Activated naive CD8-positive, alpha-beta T cell (primary cell): ENCODE results near the gene MTERF4.

Source experiments
- H3K27ac Mint-ChIP-seq: one replicate; pipeline ENCODE4 v1.8.0; 2021; ENCODE audit warnings: mixed read lengths
- H3K27me3 Mint-ChIP-seq: one replicate; pipeline ENCODE4 v1.8.0; 2021; ENCODE audit warnings: mixed read lengths
- H3K36me3 Mint-ChIP-seq: one replicate; pipeline ENCODE4 v1.8.0; 2021; ENCODE audit warnings: mixed read lengths
- H3K4me1 Mint-ChIP-seq: one replicate; pipeline ENCODE4 v1.8.0; 2021; ENCODE audit warnings: low read depth, mixed read lengths
- H3K4me3 Mint-ChIP-seq: one replicate; pipeline ENCODE4 v1.8.0; 2021; ENCODE audit warnings: mild to moderate bottlenecking, mixed read lengths
- H3K9me3 Mint-ChIP-seq: one replicate; pipeline ENCODE4 v1.8.0; 2021; ENCODE audit warnings: low read depth, mixed read lengths

The MTERF4 gene

GRCh38 chr2:241091734-241092445, 10.2 kb downstream of the MTERF4 start:
- no peaks in the 10 kb centered on the region for H3K27me3 Mint-ChIP-seq
- H3K27ac Mint-ChIP-seq: peak overlapping the region; percentile 58
- H3K4me1 Mint-ChIP-seq: peaks cover 64% of the 10 kb centered on the region
- peaks cover 22% of the 10 kb centered on the region for H3K36me3 Mint-ChIP-seq
- H3K4me3 Mint-ChIP-seq: no peak overlapping the region
- no peaks in the 10 kb centered on the region for H3K9me3 Mint-ChIP-seq

GRCh38 chr2:241091201-241091600, 10.9 kb downstream of the MTERF4 start:
- Mint-ChIP-seq H3K4me3 (no peak overlapping the region), H3K27me3 (no peaks in the 10 kb centered on the region), H3K36me3 (peaks cover 21% of the 10 kb centered on the region), H3K4me1 (peaks cover 59% of the 10 kb centered on the region), H3K27ac (peak overlapping the region; percentile 87), H3K9me3 (no peaks in the 10 kb centered on the region)

- Mint-ChIP-seq H3K27ac (peak overlapping the region; percentile 87), H3K4me1 (peaks cover 44% of the 10 kb centered on the region), H3K9me3 (peaks cover 7% of the 10 kb centered on the region), H3K4me3 (peak overlapping the region; percentile 59), H3K36me3 (peaks cover 27% of the 10 kb centered on the region), H3K27me3 (no peaks in the 10 kb centered on the region)
Measured at GRCh38 chr2:241088791-241089732, 13.0 kb downstream of the MTERF4 start.

GRCh38 chr2:241088376-241088775, 13.7 kb downstream of the MTERF4 start:
- H3K27ac Mint-ChIP-seq: peak overlapping the region; percentile 78
- H3K36me3 Mint-ChIP-seq: peaks cover 27% of the 10 kb centered on the region
- H3K4me3 Mint-ChIP-seq: peak overlapping the region; percentile 44
- H3K27me3 Mint-ChIP-seq: no peaks in the 10 kb centered on the region
- peaks cover 7% of the 10 kb centered on the region for H3K9me3 Mint-ChIP-seq
- peaks cover 41% of the 10 kb centered on the region for H3K4me1 Mint-ChIP-seq

GRCh38 chr2:241087420-241088268, 14.4 kb downstream of the MTERF4 start:
- H3K9me3 Mint-ChIP-seq: peaks cover 7% of the 10 kb centered on the region
- H3K4me3 Mint-ChIP-seq: peak overlapping the region; percentile 7
- H3K4me1 Mint-ChIP-seq: peaks cover 40% of the 10 kb centered on the region
- H3K36me3 Mint-ChIP-seq: peaks cover 27% of the 10 kb centered on the region
- H3K27me3 Mint-ChIP-seq: no peaks in the 10 kb centered on the region
- peak overlapping the region; percentile 78 for H3K27ac Mint-ChIP-seq

- peaks cover 27% of the 10 kb centered on the region for H3K36me3 Mint-ChIP-seq
- no peak overlapping the region for H3K27ac Mint-ChIP-seq
- no peak overlapping the region for H3K4me3 Mint-ChIP-seq
- H3K27me3 Mint-ChIP-seq: no peaks in the 10 kb centered on the region
- peaks cover 33% of the 10 kb centered on the region for H3K4me1 Mint-ChIP-seq
- H3K9me3 Mint-ChIP-seq: peaks cover 7% of the 10 kb centered on the region
Measured at GRCh38 chr2:241084856-241085444, 17.1 kb downstream of the MTERF4 start.

GRCh38 chr2:241083091-241083415, 19.0 kb downstream of the MTERF4 start:
- Mint-ChIP-seq H3K9me3 (peaks cover 7% of the 10 kb centered on the region), H3K36me3 (peaks cover 22% of the 10 kb centered on the region), H3K4me3 (no peak overlapping the region), H3K27ac (peak overlapping the region; percentile 31), H3K27me3 (no peaks in the 10 kb centered on the region), H3K4me1 (peaks cover 25% of the 10 kb centered on the region)

GRCh38 chr2:241082341-241083090, 19.6 kb downstream of the MTERF4 start:
- Mint-ChIP-seq H3K27ac (peak overlapping the region; percentile 31), H3K4me3 (no peak overlapping the region), H3K27me3 (no peaks in the 10 kb centered on the region), H3K36me3 (peaks cover 19% of the 10 kb centered on the region), H3K9me3 (peaks cover 7% of the 10 kb centered on the region), H3K4me1 (peaks cover 25% of the 10 kb centered on the region)

- Mint-ChIP-seq H3K4me1 (peaks cover 25% of the 10 kb centered on the region), H3K27me3 (no peaks in the 10 kb centered on the region), H3K27ac (no peak overlapping the region), H3K36me3 (peaks cover 19% of the 10 kb centered on the region), H3K9me3 (peaks cover 7% of the 10 kb centered on the region), H3K4me3 (no peak overlapping the region)
Measured at GRCh38 chr2:241081643-241082340, 20.3 kb downstream of the MTERF4 start.

GRCh38 chr2:241081190-241081642, 20.9 kb downstream of the MTERF4 start:
- no peak overlapping the region for H3K27ac Mint-ChIP-seq
- H3K9me3 Mint-ChIP-seq: peaks cover 7% of the 10 kb centered on the region
- no peak overlapping the region for H3K4me3 Mint-ChIP-seq
- H3K36me3 Mint-ChIP-seq: peaks cover 16% of the 10 kb centered on the region
- peaks cover 23% of the 10 kb centered on the region for H3K4me1 Mint-ChIP-seq
- no peaks in the 10 kb centered on the region for H3K27me3 Mint-ChIP-seq

- H3K36me3 Mint-ChIP-seq: peaks cover 13% of the 10 kb centered on the region
- peak overlapping the region; percentile 10 for H3K27ac Mint-ChIP-seq
- no peak overlapping the region for H3K4me3 Mint-ChIP-seq
Measured at GRCh38 chr2:241080405-241081189, 21.5 kb downstream of the MTERF4 start.

GRCh38 chr2:241074901-241075540, 27.1 kb downstream of the MTERF4 start:
- H3K4me3 Mint-ChIP-seq: no peak overlapping the region
- H3K9me3 Mint-ChIP-seq: no peaks in the 10 kb centered on the region
- H3K4me1 Mint-ChIP-seq: peaks cover 12% of the 10 kb centered on the region
- H3K27me3 Mint-ChIP-seq: no peaks in the 10 kb centered on the region
- peak overlapping the region; percentile 34 for H3K27ac Mint-ChIP-seq
- no peaks in the 10 kb centered on the region for H3K36me3 Mint-ChIP-seq

More at GRCh38 chr2:241080405-241081189, 21.5 kb downstream of the MTERF4 start:
- Mint-ChIP-seq H3K27me3 (no peaks in the 10 kb centered on the region), H3K9me3 (peaks cover 7% of the 10 kb centered on the region), H3K4me1 (peaks cover 21% of the 10 kb centered on the region)
